ENCODE measurements around the gene CBY3. TPM values are rescaled to one million over a fixed set of nuclear protein-coding genes. Genes with fewer than 3 reads are reported as not detected.

Gene CBY3
- not detected for total RNA-seq
- under 1 TPM; 0.10 to 0.22 TPM for polyA plus RNA-seq
- long read RNA-seq, donor 1: 0 reads
- long read RNA-seq, donor 2: 0 reads
- long read RNA-seq, donor 3: 0 reads
- long read RNA-seq, donor 4: 0 reads
- long read RNA-seq, donor 5: 0 reads

DNA sequence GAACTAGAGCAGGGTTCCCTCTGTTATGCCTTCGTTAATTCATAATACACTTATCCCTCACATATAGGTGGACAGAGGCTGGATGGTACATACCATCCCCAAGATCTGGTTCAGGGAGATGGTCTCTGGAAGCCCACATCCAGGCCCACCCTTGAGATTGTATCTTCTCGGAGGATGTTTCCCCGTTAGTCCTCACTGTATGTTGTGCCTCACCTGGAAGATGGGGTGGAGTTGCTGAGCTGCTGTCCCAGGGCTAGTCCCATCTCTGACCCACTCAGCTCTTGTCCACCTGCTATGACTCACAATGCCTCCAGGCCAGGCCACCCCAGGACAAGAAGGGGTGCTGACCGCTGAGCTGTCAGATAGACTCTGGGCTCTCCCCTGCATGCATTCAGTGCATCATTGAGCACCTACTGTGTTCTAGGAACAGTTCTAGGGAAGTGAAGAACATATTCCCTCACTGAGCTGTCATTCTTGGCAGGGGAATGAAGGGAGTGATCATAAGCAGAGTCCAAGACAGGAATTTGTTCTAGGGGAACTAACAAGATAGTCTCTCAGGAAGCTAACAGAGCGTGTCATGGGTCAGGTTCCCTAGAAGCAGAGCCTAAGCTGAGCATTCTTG is at the start of gene CBY3:
Gene CBY3 (minus strand): TSS at position 255 of the 622 bp plus-strand sequence. CDS start 116 bp downstream, at position 139.
- Histone ChIP-seq H3K36me3 (ENCODE audit: control insufficient read depth in 4 of 4, insufficient read depth in 4 of 4, low read length in 4 of 4) (no peaks in the 10 kb centered on the region), H3K27ac (ENCODE audit: low read depth in 1 of 2, low read length in 1 of 2) (no peak within 1 kb of the TSS), H3K9ac (ENCODE audit: insufficient read depth in 1 of 2, low read length in 2 of 2) (no peak within 1 kb of the TSS), H3K9me3 (ENCODE audit: control insufficient read depth in 4 of 4, insufficient read depth in 3 of 4, low read length in 3 of 4) (no peaks in the 10 kb centered on the region), H3K4me3 (no peak within 1 kb of the TSS), H3K4me1 (ENCODE audit: control insufficient read depth in 5 of 5, insufficient read depth in 5 of 5, low read length in 5 of 5) (peaks cover 0 to 12% (median 0%) of the 10 kb centered on the region in 5 donors), H3K27me3 (ENCODE audit: control insufficient read depth in 3 of 3, insufficient read depth in 3 of 3, low read length in 2 of 3) (no peaks in the 10 kb centered on the region)
- DNase-seq (no peak), ATAC-seq (ENCODE audit: insufficient read depth, low FRiP score) (no peak)
- 96 to 97% methylated on average over 5 of the region's 5 CpGs for WGBS, 2 donors
- TF ChIP-seq CTCF (IDR thresholded peaks at IDR 0.05; ENCODE audit: control extremely low read depth, extremely low read depth): no peak

DNA sequence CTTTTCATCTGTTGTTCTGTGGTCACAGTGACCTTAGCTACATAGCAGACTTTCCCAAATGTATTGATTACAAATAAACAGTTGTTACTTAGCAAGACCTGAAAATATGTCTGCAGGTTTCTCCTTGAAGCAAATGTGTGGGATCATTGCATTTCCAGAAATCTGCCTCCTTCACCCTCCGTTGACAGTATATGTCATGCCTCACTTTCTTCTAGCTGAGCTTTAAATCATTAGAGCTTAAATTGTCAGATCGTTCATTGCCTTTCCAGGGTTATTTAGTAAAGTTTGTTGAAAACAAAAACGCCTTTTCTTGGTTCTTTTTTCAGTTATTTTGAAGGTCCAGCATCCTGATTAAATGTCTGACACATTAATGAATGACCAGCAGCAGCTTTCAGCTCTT is 49.5 kb upstream of the CBY3 start:
- Histone ChIP-seq H3K27ac (ENCODE audit: low read depth in 1 of 2, low read length in 1 of 2) (no peak overlapping the region), H3K36me3 (ENCODE audit: control insufficient read depth in 4 of 4, insufficient read depth in 4 of 4, low read length in 4 of 4) (peaks cover 12 to 31% (median 19%) of the 10 kb centered on the region in 4 donors), H3K4me3 (no peak overlapping the region), H3K4me1 (ENCODE audit: control insufficient read depth in 5 of 5, insufficient read depth in 5 of 5, low read length in 5 of 5) (peaks cover 4 to 12% (median 9%) of the 10 kb centered on the region in 5 donors), H3K27me3 (ENCODE audit: control insufficient read depth in 3 of 3, insufficient read depth in 3 of 3, low read length in 2 of 3) (no peaks in the 10 kb centered on the region), H3K9me3 (ENCODE audit: control insufficient read depth in 4 of 4, insufficient read depth in 3 of 4, low read length in 3 of 4) (no peaks in the 10 kb centered on the region), H3K9ac (ENCODE audit: insufficient read depth in 1 of 2, low read length in 2 of 2) (no peak overlapping the region)
- 85 to 86% methylated on average over 3 of the region's 3 CpGs for WGBS, 2 donors
- DNase-seq (no peak), ATAC-seq (ENCODE audit: insufficient read depth, low FRiP score) (no peak)
- no peak for TF ChIP-seq CTCF (IDR thresholded peaks at IDR 0.05; ENCODE audit: control extremely low read depth, extremely low read depth)

DNA sequence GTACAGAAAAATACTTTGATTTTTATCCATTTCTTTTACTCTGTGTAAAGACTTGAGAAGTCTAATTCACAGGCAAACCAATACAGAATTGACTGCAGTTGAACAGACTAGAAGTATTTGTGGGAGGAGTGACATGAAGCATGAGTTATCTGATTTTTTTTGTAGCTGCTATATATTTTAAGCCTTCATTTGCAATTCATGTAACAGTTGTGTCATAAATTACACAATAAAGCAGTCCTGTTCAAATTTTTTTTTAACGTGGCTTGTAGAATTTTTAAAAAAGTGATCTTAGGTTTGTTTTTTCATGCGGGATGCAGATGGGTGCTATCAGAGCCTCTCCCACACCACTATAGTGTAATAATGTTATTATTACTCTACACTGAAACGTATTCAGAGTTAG is 48.9 kb upstream of the CBY3 start:
- no peak for DNase-seq
- no peak for TF ChIP-seq CTCF (IDR thresholded peaks at IDR 0.05; ENCODE audit: control extremely low read depth, extremely low read depth)
- H3K27me3 ChIP-seq (ENCODE audit: control insufficient read depth in 3 of 3, insufficient read depth in 3 of 3, low read length in 2 of 3): no peaks in the 10 kb centered on the region
- H3K27ac ChIP-seq (ENCODE audit: low read depth in 1 of 2, low read length in 1 of 2): no peak overlapping the region
- ATAC-seq (ENCODE audit: insufficient read depth, low FRiP score): no peak
- H3K36me3 ChIP-seq (ENCODE audit: control insufficient read depth in 4 of 4, insufficient read depth in 4 of 4, low read length in 4 of 4): peaks cover 18 to 34% (median 24%) of the 10 kb centered on the region in 4 donors
- peaks cover 4 to 12% (median 7%) of the 10 kb centered on the region in 5 donors for H3K4me1 ChIP-seq (ENCODE audit: control insufficient read depth in 5 of 5, insufficient read depth in 5 of 5, low read length in 5 of 5)
- no peak overlapping the region for H3K4me3 ChIP-seq
- H3K9me3 ChIP-seq (ENCODE audit: control insufficient read depth in 4 of 4, insufficient read depth in 3 of 4, low read length in 3 of 4): no peaks in the 10 kb centered on the region
- 60 to 88% methylated on average over 3 of the region's 3 CpGs for WGBS, 2 donors
- no peak overlapping the region for H3K9ac ChIP-seq (ENCODE audit: insufficient read depth in 1 of 2, low read length in 2 of 2)
